Measurements from ENCODE around the gene CRB3. TPM values are rescaled to one million over a fixed set of nuclear protein-coding genes. Genes with fewer than 3 reads are reported as not detected.

CRB3 gene
- total and polyA plus RNA-seq, 2 of the 13 experiments (the other 11 are each of a cell fraction or from before 2014, with no cell fraction given) = 10.6 to 25.6 TPM

GRCh38 chr19:6503407-6504201, 39.5 kb downstream of the CRB3 start:
- no peak for ATAC-seq
- Histone ChIP-seq H4K20me1 (ENCODE audit: insufficient read depth, low read length) (no peaks in the 10 kb centered on the region), H3K9ac (ENCODE audit: insufficient read depth, low read depth, low read length) (no peak overlapping the region), H2AFZ (ENCODE audit: low read length) (no peak overlapping the region), H3K36me3 (replicated peaks in 1 of 2; ENCODE audit: control insufficient read depth in 1 of 2, insufficient read depth in 2 of 2, low read length in 2 of 2) (no peaks in the 10 kb centered on the region), H3K4me1 (ENCODE audit: insufficient read depth, low read length) (peaks cover 10% of the 10 kb centered on the region), H3K4me3 (replicated peaks in 1 of 3; ENCODE audit: insufficient read depth in 1 of 3, low read depth in 2 of 3, low read length in 3 of 3) (no peak overlapping the region), H3K27me3 (ENCODE audit: control insufficient read depth in 1 of 2, insufficient read depth in 2 of 2, low read length in 2 of 2) (peaks cover 3 to 33% of the 10 kb centered on the region in 2 experiments), H3K4me2 (ENCODE audit: low read depth, low read length) (no peak overlapping the region), H3K27ac (ENCODE audit: extremely low read length, insufficient read depth, low read length) (no peak overlapping the region), H3K79me2 (ENCODE audit: insufficient read depth, low read length) (no peaks in the 10 kb centered on the region), H3K9me3 (ENCODE audit: low read length) (no peaks in the 10 kb centered on the region)
- CTCF ChIA-PET (ENCODE audit: low intra/inter-chr PET ratio, low total read pairs) = no interaction called here
- intact Hi-C loops (cut with micrococcal nuclease; ENCODE audit: unreplicated experiment) = no loop called here
- 71% methylated on average over 9 of the region's 9 CpGs for WGBS (ENCODE audit: low lambda C conversion rate)
- DNase-seq (ENCODE audit: low spot score) = no peak
- POLR2A ChIA-PET = no interaction called here
- FAIRE-seq = no peak
- BruUV-seq (replicated peaks) = no TSS peak
- in situ Hi-C loops (cut with HindIII; ENCODE audit: extremely low pct_ligation_motif_present, low pct_unique_long_range_greater_than_20kb) = no loop called here
- TF ChIP-seq ZNF549 (CRISPR knock-in tag; IDR thresholded peaks at IDR 0.05) = no peak
- no peak for TF ChIP-seq ZNF138 (CRISPR knock-in tag; IDR thresholded peaks at IDR 0.05; ENCODE audit: low read depth)
- no peak for TF ChIP-seq ZNF451 (CRISPR knock-in tag; IDR thresholded peaks at IDR 0.05)
- TF ChIP-seq, protein P1, sequence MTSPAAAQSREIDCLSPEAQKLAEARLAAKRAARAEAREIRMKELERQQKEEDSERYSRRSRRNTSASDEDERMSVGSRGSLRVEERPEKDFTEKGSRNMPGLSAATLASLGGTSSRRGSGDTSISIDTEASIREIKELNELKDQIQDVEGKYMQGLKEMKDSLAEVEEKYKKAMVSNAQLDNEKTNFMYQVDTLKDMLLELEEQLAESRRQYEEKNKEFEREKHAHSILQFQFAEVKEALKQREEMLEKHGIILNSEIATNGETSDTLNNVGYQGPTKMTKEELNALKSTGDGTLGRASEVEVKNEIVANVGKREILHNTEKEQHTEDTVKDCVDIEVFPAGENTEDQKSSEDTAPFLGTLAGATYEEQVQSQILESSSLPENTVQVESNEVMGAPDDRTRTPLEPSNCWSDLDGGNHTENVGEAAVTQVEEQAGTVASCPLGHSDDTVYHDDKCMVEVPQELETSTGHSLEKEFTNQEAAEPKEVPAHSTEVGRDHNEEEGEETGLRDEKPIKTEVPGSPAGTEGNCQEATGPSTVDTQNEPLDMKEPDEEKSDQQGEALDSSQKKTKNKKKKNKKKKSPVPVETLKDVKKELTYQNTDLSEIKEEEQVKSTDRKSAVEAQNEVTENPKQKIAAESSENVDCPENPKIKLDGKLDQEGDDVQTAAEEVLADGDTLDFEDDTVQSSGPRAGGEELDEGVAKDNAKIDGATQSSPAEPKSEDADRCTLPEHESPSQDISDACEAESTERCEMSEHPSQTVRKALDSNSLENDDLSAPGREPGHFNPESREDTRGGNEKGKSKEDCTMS (CRISPR knock-in tag; conservative IDR thresholded peaks at IDR 0.05) = no peak
- no peak for TF ChIP-seq MEIS1 (CRISPR knock-in tag; IDR thresholded peaks at IDR 0.05; ENCODE audit: borderline replicate concordance)
- no peak for TF ChIP-seq RNF219 (CRISPR knock-in tag; IDR thresholded peaks at IDR 0.05)
- no peak for TF ChIP-seq ZBTB46 (CRISPR knock-in tag; IDR thresholded peaks at IDR 0.05; ENCODE audit: borderline replicate concordance)
- TF ChIP-seq, protein P2, sequence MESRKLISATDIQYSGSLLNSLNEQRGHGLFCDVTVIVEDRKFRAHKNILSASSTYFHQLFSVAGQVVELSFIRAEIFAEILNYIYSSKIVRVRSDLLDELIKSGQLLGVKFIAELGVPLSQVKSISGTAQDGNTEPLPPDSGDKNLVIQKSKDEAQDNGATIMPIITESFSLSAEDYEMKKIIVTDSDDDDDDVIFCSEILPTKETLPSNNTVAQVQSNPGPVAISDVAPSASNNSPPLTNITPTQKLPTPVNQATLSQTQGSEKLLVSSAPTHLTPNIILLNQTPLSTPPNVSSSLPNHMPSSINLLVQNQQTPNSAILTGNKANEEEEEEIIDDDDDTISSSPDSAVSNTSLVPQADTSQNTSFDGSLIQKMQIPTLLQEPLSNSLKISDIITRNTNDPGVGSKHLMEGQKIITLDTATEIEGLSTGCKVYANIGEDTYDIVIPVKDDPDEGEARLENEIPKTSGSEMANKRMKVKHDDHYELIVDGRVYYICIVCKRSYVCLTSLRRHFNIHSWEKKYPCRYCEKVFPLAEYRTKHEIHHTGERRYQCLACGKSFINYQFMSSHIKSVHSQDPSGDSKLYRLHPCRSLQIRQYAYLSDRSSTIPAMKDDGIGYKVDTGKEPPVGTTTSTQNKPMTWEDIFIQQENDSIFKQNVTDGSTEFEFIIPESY (CRISPR knock-in tag; IDR thresholded peaks at IDR 0.05) = no peak
- TF ChIP-seq MED13 (CRISPR knock-in tag; IDR thresholded peaks at IDR 0.05) = no peak
- TF ChIP-seq NR2F1 (CRISPR knock-in tag; IDR thresholded peaks at IDR 0.05) = no peak
- no peak for TF ChIP-seq PAWR (CRISPR knock-in tag; IDR thresholded peaks at IDR 0.05; ENCODE audit: borderline replicate concordance)
- TF ChIP-seq TEAD3 (CRISPR knock-in tag; optimal IDR thresholded peaks at IDR 0.05; ENCODE audit: borderline replicate concordance) = no peak

Data from HepG2 (cell line).